Cerebellar cortex (tissue), 1 donor: ENCODE results near the gene PRDM7.
A peak's percentile ranks its signal among the peaks of the same experiment; 100 is the strongest.

ENCODE experiments used
- DNase-seq: peaks from one replicate; pipeline ENCODE4 v3.0.0-alpha.2; 2015; ENCODE audit warnings: low spot score

Gene PRDM7

GRCh38 chr16:90035902-90036301, 41.2 kb downstream of the PRDM7 start:
- no peak for DNase-seq

GRCh38 chr16:90034504-90034903, 42.6 kb downstream of the PRDM7 start:
- no peak for DNase-seq

GRCh38 chr16:90033387-90033786, 43.7 kb downstream of the PRDM7 start:
- no peak for DNase-seq

- no peak for DNase-seq
These were observed 44.3 kb downstream of the PRDM7 start for GRCh38 chr16:90032674-90033331.

- DNase-seq = no peak
These were observed 45.0 kb downstream of the PRDM7 start for GRCh38 chr16:90031931-90032673.

GRCh38 chr16:90031186-90031930, 45.8 kb downstream of the PRDM7 start:
- DNase-seq = no peak

GRCh38 chr16:90028985-90029384, 48.1 kb downstream of the PRDM7 start:
- no peak for DNase-seq

- no peak for DNase-seq
These were observed 49.5 kb downstream of the PRDM7 start for GRCh38 chr16:90027611-90028010.

GRCh38 chr16:90026135-90026534, 51.0 kb downstream of the PRDM7 start:
- DNase-seq = no peak

GRCh38 chr16:90023078-90023447, 54.1 kb downstream of the PRDM7 start:
- DNase-seq = no peak

GRCh38 chr16:90022209-90023077, 54.7 kb downstream of the PRDM7 start:
- peak; percentile 84 for DNase-seq

- DNase-seq = peak; percentile 63
These were observed 56.2 kb downstream of the PRDM7 start for GRCh38 chr16:90020838-90021382.

GRCh38 chr16:90020260-90020837, 56.8 kb downstream of the PRDM7 start:
- peak; percentile 50 for DNase-seq

- no peak for DNase-seq
These were observed 57.4 kb downstream of the PRDM7 start for GRCh38 chr16:90019543-90020259.

GRCh38 chr16:90018652-90019542, 58.2 kb downstream of the PRDM7 start, which contains the start of gene DBNDD1:
Gene DBNDD1 (minus strand): TSS chr16:90019456. CDS start chr16:90019341, 115 bp downstream.
- peak; percentile 64 for DNase-seq

- DNase-seq = no peak
These were observed 58.9 kb downstream of the PRDM7 start for GRCh38 chr16:90018297-90018651.

GRCh38 chr16:90016339-90016950, 60.7 kb downstream of the PRDM7 start:
- peak; percentile 90 for DNase-seq

- peak; percentile 75 for DNase-seq
These were observed 61.4 kb downstream of the PRDM7 start for GRCh38 chr16:90015586-90016338.
